ENCODE results near the gene BUD13. TPM values are rescaled to one million over a fixed set of nuclear protein-coding genes. Genes with fewer than 3 reads are reported as not detected.

The BUD13 gene
- polyA plus RNA-seq, 1 experiment = 11.7 TPM

GRCh38 chr11:116731821-116732220, 41.0 kb downstream of the BUD13 start:
- TF ChIP-seq CTCF (IDR thresholded peaks at IDR 0.05; ENCODE audit: insufficient read depth, low read depth, low read length) = no peak
- CTCF ChIA-PET = interaction anchor here (1.0 to 5.7 kb wide), 13 partner anchors 9 to 375 kb away, joined by 3 to 61 read pairs (median 8); no protein-coding TSS in a partner anchor
- POLR2A ChIA-PET = no interaction called here
- DNase-seq (ENCODE audit: low read depth) = no peak
- H3K4me3 ChIP-seq (ENCODE audit: low read depth, low read length) = no peak overlapping the region
- H3K27me3 ChIP-seq (ENCODE audit: control insufficient read depth, insufficient read depth, low read length) = peaks cover 27% of the 10 kb centered on the region
- no peaks in the 10 kb centered on the region for H3K36me3 ChIP-seq (ENCODE audit: control insufficient read depth, insufficient read depth, low read length)

GRCh38 chr11:116731097-116731761, 41.6 kb downstream of the BUD13 start:
- no peak for TF ChIP-seq CTCF (IDR thresholded peaks at IDR 0.05; ENCODE audit: insufficient read depth, low read depth, low read length)
- no peak for DNase-seq (ENCODE audit: low read depth)
- H3K36me3 ChIP-seq (ENCODE audit: control insufficient read depth, insufficient read depth, low read length) = no peaks in the 10 kb centered on the region
- peaks cover 27% of the 10 kb centered on the region for H3K27me3 ChIP-seq (ENCODE audit: control insufficient read depth, insufficient read depth, low read length)
- CTCF ChIA-PET = interaction anchor here (1.6 to 5.7 kb wide), 7 partner anchors 9 to 375 kb away, joined by 6 to 61 read pairs (median 9); no protein-coding TSS in a partner anchor
- no peak overlapping the region for H3K4me3 ChIP-seq (ENCODE audit: low read depth, low read length)
- POLR2A ChIA-PET = no interaction called here

- CTCF ChIA-PET = interaction anchor here (5.7 kb wide), 1 partner anchor 12 kb away, joined by 61 read pairs; no protein-coding TSS in a partner anchor
Observed at GRCh38 chr11:116730601-116731000, 42.2 kb downstream of the BUD13 start.

GRCh38 chr11:116730241-116730561, 42.6 kb downstream of the BUD13 start:
- DNase-seq (ENCODE audit: low read depth) = no peak
- CTCF ChIA-PET = interaction anchor here (5.7 kb wide), 1 partner anchor 12 kb away, joined by 61 read pairs; no protein-coding TSS in a partner anchor
- Histone ChIP-seq H3K4me3 (ENCODE audit: low read depth, low read length) (no peak overlapping the region), H3K27me3 (ENCODE audit: control insufficient read depth, insufficient read depth, low read length) (peaks cover 27% of the 10 kb centered on the region), H3K36me3 (ENCODE audit: control insufficient read depth, insufficient read depth, low read length) (no peaks in the 10 kb centered on the region)
- POLR2A ChIA-PET = no interaction called here
- TF ChIP-seq CTCF (IDR thresholded peaks at IDR 0.05; ENCODE audit: insufficient read depth, low read depth, low read length) = no peak

More at GRCh38 chr11:116730601-116731000, 42.2 kb downstream of the BUD13 start:
- no peak for DNase-seq (ENCODE audit: low read depth)
- Histone ChIP-seq H3K27me3 (ENCODE audit: control insufficient read depth, insufficient read depth, low read length) (peaks cover 27% of the 10 kb centered on the region), H3K4me3 (ENCODE audit: low read depth, low read length) (no peak overlapping the region), H3K36me3 (ENCODE audit: control insufficient read depth, insufficient read depth, low read length) (no peaks in the 10 kb centered on the region)
- POLR2A ChIA-PET = no interaction called here
- no peak for TF ChIP-seq CTCF (IDR thresholded peaks at IDR 0.05; ENCODE audit: insufficient read depth, low read depth, low read length)

- no peak for DNase-seq (ENCODE audit: low read depth)
- Histone ChIP-seq H3K4me3 (ENCODE audit: low read depth, low read length) (no peak overlapping the region), H3K36me3 (ENCODE audit: control insufficient read depth, insufficient read depth, low read length) (no peaks in the 10 kb centered on the region), H3K27me3 (ENCODE audit: control insufficient read depth, insufficient read depth, low read length) (peaks cover 27% of the 10 kb centered on the region)
- TF ChIP-seq CTCF (IDR thresholded peaks at IDR 0.05; ENCODE audit: insufficient read depth, low read depth, low read length) = no peak
- ChIA-PET CTCF (interaction anchor here (0.8 to 5.7 kb wide), 3 partner anchors 13 to 377 kb away, joined by 3 to 61 read pairs (median 4); no protein-coding TSS in a partner anchor), POLR2A (no interaction called here)
Observed at GRCh38 chr11:116729501-116730240, 43.1 kb downstream of the BUD13 start.
